Liver (tissue), 3 donors: ENCODE data around the gene PSMC4.

Experiments used
- ATF3 ChIP-seq: IDR thresholded peaks from 2 replicates; pipeline ENCODE4 v1.6.1; 2016; ENCODE audit warnings: antibody characterized with exemption
- CTCF ChIP-seq: fragments of 150-350 bp; IDR thresholded peaks from 2 replicates; pipeline ENCODE4 v1.5.1; 2017; ENCODE audit warnings: improper control_type of control experiment, low read depth, low read length; ENCODE audit not compliant: missing input control
- GABPA ChIP-seq, 2 donors: IDR thresholded peaks in 1 of 2; conservative IDR thresholded peaks in 1 of 2; 2 replicates each; pipeline ENCODE4 v1.6.1; 2016; ENCODE audit warnings: antibody characterized with exemption in 2 of 2, mild to moderate bottlenecking in 1 of 2, moderate library complexity in 1 of 2
- HNF4A ChIP-seq, 2 donors: conservative IDR thresholded peaks; 2 replicates each; pipeline ENCODE4 v1.6.1; 2016; ENCODE audit warnings: antibody characterized with exemption in 2 of 2, mild to moderate bottlenecking in 2 of 2
- NR2F2 ChIP-seq: IDR thresholded peaks from 2 replicates; pipeline ENCODE4 v1.6.1; 2016; ENCODE audit warnings: antibody characterized with exemption
- YY1 ChIP-seq: IDR thresholded peaks from 2 replicates; pipeline ENCODE4 v1.6.1; 2016; ENCODE audit warnings: antibody characterized with exemption, mild to moderate bottlenecking
- TF ChIP-seq, protein P1 (sequence below): IDR thresholded peaks from 2 replicates; pipeline ENCODE4 v1.6.1; 2016; ENCODE audit warnings: antibody characterized with exemption
- donor health status: healthy.
- donor health status: healthy.

DNA sequence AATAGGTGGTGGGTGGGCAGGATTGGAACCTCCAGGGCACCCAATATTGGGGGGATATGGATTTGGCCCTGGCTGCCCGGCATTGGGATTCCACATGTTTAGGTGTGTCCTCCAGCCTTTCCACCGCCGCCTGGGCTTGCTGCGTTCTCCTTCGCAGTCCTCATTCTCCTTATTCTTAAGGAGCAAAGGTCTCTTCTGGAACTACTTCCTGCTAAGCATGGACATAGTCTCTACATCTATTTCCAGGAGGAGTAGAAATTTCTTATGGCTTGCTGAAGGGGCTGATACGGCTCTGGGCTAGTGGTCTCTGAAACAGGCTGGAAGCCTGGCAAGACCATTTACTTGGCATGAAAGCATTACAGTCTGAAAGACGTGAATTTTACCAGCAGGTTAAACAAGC lies 27.4 kb upstream of the PSMC4 start:
- TF ChIP-seq CTCF (no peak), GABPA (IDR thresholded peaks at IDR 0.05 in 1 of 2, conservative IDR thresholded peaks at IDR 0.05 in 1 of 2) (no peak), NR2F2 (no peak), HNF4A (conservative IDR thresholded peaks at IDR 0.05) (no peak), ATF3 (no peak), YY1 (no peak)
- TF ChIP-seq, protein P1, sequence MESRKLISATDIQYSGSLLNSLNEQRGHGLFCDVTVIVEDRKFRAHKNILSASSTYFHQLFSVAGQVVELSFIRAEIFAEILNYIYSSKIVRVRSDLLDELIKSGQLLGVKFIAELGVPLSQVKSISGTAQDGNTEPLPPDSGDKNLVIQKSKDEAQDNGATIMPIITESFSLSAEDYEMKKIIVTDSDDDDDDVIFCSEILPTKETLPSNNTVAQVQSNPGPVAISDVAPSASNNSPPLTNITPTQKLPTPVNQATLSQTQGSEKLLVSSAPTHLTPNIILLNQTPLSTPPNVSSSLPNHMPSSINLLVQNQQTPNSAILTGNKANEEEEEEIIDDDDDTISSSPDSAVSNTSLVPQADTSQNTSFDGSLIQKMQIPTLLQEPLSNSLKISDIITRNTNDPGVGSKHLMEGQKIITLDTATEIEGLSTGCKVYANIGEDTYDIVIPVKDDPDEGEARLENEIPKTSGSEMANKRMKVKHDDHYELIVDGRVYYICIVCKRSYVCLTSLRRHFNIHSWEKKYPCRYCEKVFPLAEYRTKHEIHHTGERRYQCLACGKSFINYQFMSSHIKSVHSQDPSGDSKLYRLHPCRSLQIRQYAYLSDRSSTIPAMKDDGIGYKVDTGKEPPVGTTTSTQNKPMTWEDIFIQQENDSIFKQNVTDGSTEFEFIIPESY = no peak
